ENCODE results near the gene CLDN16. TPM values are rescaled to one million over a fixed set of nuclear protein-coding genes. Genes with fewer than 3 reads are reported as not detected.

Gene CLDN16
- polyA plus RNA-seq, 1 donor (not counting 4 experiments of a cell fraction or from before 2014, with no cell fraction given): 0.88 TPM

- Histone ChIP-seq H3K9me3 (ENCODE audit: control insufficient read depth, low read depth, low read length) (peaks cover 2% of the 10 kb centered on the region), H3K9me1 (ENCODE audit: control insufficient read depth, extremely low read depth, insufficient read depth, low read length) (no peaks in the 10 kb centered on the region), H3K36me3 (ENCODE audit: control insufficient read depth in 2 of 2, extremely low read depth in 1 of 2, insufficient read depth in 2 of 2, low read length in 2 of 2) (no peaks in the 10 kb centered on the region), H2AFZ (ENCODE audit: control insufficient read depth, low read length) (no peak overlapping the region), H3K27ac (ENCODE audit: control insufficient read depth, insufficient read depth, low read length) (no peak overlapping the region), H3K27me3 (ENCODE audit: control insufficient read depth, extremely low read depth, insufficient read depth, low read length) (no peaks in the 10 kb centered on the region), H3K9ac (ENCODE audit: control insufficient read depth, extremely low read depth, insufficient read depth, low read length) (no peak overlapping the region), H3K4me3 (ENCODE audit: control insufficient read depth in 2 of 3, extremely low read depth in 1 of 3, insufficient read depth in 2 of 3, low read depth in 1 of 3, low read length in 3 of 3) (no peak overlapping the region), H3K4me1 (ENCODE audit: control insufficient read depth, extremely low read depth, insufficient read depth, low read length) (peaks cover 36% of the 10 kb centered on the region), H3K4me2 (ENCODE audit: control insufficient read depth, extremely low read depth, insufficient read depth, low read depth, low read length) (no peak overlapping the region), H3K79me2 (ENCODE audit: control insufficient read depth, insufficient read depth, low read length) (no peaks in the 10 kb centered on the region), H4K20me1 (ENCODE audit: control insufficient read depth, extremely low read depth, insufficient read depth, low read length) (no peaks in the 10 kb centered on the region)
- dilution Hi-C loops (cut with MboI; ENCODE audit: extremely low pct_ligation_motif_present, low sequenced_read_pairs): no loop called here
- TF ChIP-seq EZH2 (IDR thresholded peaks at IDR 0.05; ENCODE audit: low read length) (no peak), CTCF (optimal IDR thresholded peaks at IDR 0.05 in 1 of 3, IDR thresholded peaks at IDR 0.05 in 1 of 3, conservative IDR thresholded peaks at IDR 0.05 in 1 of 3; ENCODE audit: extremely low read depth in 1 of 3, insufficient read depth in 2 of 3, low read length in 3 of 3) (no peak)
- FAIRE-seq (no peak), DNase-seq (ENCODE audit: low read depth, low spot score) (no peak)
Observed at GRCh38 chr3:190433626-190434025, 45.7 kb downstream of the CLDN16 start.

GRCh38 chr3:190435618-190436017, 47.7 kb downstream of the CLDN16 start:
- FAIRE-seq (peak; percentile 86), DNase-seq (ENCODE audit: low read depth, low spot score) (no peak)
- Histone ChIP-seq H3K27ac (ENCODE audit: control insufficient read depth, insufficient read depth, low read length) (peak overlapping the region; percentile 13), H3K27me3 (ENCODE audit: control insufficient read depth, extremely low read depth, insufficient read depth, low read length) (no peaks in the 10 kb centered on the region), H3K36me3 (ENCODE audit: control insufficient read depth in 2 of 2, extremely low read depth in 1 of 2, insufficient read depth in 2 of 2, low read length in 2 of 2) (no peaks in the 10 kb centered on the region), H3K79me2 (ENCODE audit: control insufficient read depth, insufficient read depth, low read length) (no peaks in the 10 kb centered on the region), H3K4me1 (ENCODE audit: control insufficient read depth, extremely low read depth, insufficient read depth, low read length) (peaks cover 35% of the 10 kb centered on the region), H3K4me3 (ENCODE audit: control insufficient read depth in 2 of 3, extremely low read depth in 1 of 3, insufficient read depth in 2 of 3, low read depth in 1 of 3, low read length in 3 of 3) (no peak overlapping the region), H2AFZ (ENCODE audit: control insufficient read depth, low read length) (peak overlapping the region; percentile 52), H3K4me2 (ENCODE audit: control insufficient read depth, extremely low read depth, insufficient read depth, low read depth, low read length) (peak overlapping the region; percentile 52), H3K9ac (ENCODE audit: control insufficient read depth, extremely low read depth, insufficient read depth, low read length) (no peak overlapping the region), H3K9me1 (ENCODE audit: control insufficient read depth, extremely low read depth, insufficient read depth, low read length) (no peaks in the 10 kb centered on the region), H4K20me1 (ENCODE audit: control insufficient read depth, extremely low read depth, insufficient read depth, low read length) (no peaks in the 10 kb centered on the region), H3K9me3 (ENCODE audit: control insufficient read depth, low read depth, low read length) (peaks cover 2% of the 10 kb centered on the region)
- dilution Hi-C loops (cut with MboI; ENCODE audit: extremely low pct_ligation_motif_present, low sequenced_read_pairs): no loop called here
- TF ChIP-seq CTCF (optimal IDR thresholded peaks at IDR 0.05 in 1 of 3, IDR thresholded peaks at IDR 0.05 in 1 of 3, conservative IDR thresholded peaks at IDR 0.05 in 1 of 3; ENCODE audit: extremely low read depth in 1 of 3, insufficient read depth in 2 of 3, low read length in 3 of 3) (no peak), EZH2 (IDR thresholded peaks at IDR 0.05; ENCODE audit: low read length) (no peak)
